Measurements from ENCODE around the gene LRRK2.

GRCh38 chr12:40336573-40337199 is 111.9 kb downstream of the LRRK2 start:
- TF ChIP-seq CREB5 (CRISPR knock-in tag; IDR thresholded peaks at IDR 0.05; ENCODE audit: low read depth) (no peak), ZFP30 (CRISPR knock-in tag; IDR thresholded peaks at IDR 0.05) (no peak), ARNTL (CRISPR knock-in tag; IDR thresholded peaks at IDR 0.05; ENCODE audit: borderline replicate concordance, low read depth) (no peak), ZNF70 (CRISPR knock-in tag; IDR thresholded peaks at IDR 0.05) (no peak)
